HG02840 (cell line): ENCODE results near the gene CRYBG3.
"Not testable (repeated sequence)": the region's sequence is repeated elsewhere in the genome, so short reads cannot be mapped to it uniquely, and the experiment has no call there.

Source experiments
- ATAC-seq: cut with Tn5 transposase; IDR thresholded peaks from one replicate; pipeline ENCODE4 v1.9.1; 2021; ENCODE audit warnings: mild to moderate bottlenecking, moderate library complexity, moderate number of reproducible peaks; ENCODE audit not compliant: unreplicated experiment, low FRiP score

Gene CRYBG3

DNA sequence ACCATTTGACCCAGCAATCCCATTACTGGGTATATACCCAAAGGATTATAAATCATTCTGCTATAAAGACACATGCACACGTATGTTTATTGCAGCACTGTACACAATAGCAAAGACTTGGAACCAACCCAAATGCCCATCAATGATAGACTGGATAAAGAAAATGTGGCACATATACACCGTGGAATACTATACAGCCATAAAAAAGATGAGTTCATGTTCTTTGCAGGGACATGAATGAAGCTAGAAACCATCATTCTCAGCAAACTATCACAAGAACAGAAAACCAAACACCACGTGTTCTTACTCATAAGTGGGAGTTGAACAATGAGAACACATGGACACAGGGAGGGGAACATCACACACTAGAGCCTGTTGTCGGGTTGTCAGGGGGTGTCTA is 11.4 kb downstream of the CRYBG3 start:
- not testable (repeated sequence) for ATAC-seq

- ATAC-seq, result no peak
Measured at GRCh38 chr3:97835761-97836160, 13.9 kb downstream of the CRYBG3 start.

GRCh38 chr3:97838393-97838792 is 16.6 kb downstream of the CRYBG3 start:
- ATAC-seq, result no peak

- ATAC-seq, result no peak
Measured at GRCh38 chr3:97839944-97840343, 18.1 kb downstream of the CRYBG3 start.

- no peak for ATAC-seq
Measured at GRCh38 chr3:97841304-97841703, 19.5 kb downstream of the CRYBG3 start.

DNA sequence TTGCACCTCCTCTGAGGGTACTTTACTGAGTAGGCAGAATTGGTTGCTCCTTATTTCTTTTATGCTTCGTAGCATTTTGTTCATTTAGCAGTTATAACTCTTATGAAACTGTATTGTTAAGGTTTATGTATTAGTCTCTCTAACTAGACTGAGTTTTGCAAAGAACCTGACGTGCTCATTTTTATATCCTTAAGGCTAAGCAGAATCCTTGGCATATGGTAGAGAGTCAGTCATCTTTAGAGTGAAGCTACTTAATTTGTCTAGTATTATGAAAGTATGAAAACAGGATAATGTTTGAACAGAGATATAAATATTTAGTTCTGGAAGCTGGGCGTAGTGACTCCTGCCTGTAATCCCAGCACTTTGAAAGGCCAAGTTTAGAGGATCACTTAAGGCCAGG is 20.1 kb downstream of the CRYBG3 start:
- ATAC-seq, result no peak

GRCh38 chr3:97848779-97849178 is 27.0 kb downstream of the CRYBG3 start:
- no peak for ATAC-seq

- ATAC-seq, result no peak
Measured at GRCh38 chr3:97857401-97857800, 35.6 kb downstream of the CRYBG3 start.

GRCh38 chr3:97860364-97860763 is 38.6 kb downstream of the CRYBG3 start:
- no peak for ATAC-seq

DNA sequence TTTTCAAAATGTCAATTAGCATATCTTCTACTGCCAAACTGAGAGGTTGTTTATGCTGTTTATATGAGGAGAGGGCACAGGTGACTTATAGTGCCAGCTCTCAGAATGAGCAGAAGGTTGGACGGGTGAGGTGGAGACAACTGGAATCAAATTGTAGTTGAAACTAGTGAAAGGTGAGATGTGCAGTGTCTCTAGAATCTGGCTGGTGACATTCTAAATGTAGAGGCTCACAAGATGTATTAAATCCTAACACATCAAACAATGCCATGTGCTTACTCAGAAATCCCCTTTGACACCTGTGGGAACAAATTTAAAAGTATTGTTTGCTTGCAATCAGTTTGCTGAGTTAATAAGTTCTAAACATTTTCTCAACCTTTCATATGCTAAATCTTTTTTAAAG is 40.8 kb downstream of the CRYBG3 start:
- no peak for ATAC-seq

DNA sequence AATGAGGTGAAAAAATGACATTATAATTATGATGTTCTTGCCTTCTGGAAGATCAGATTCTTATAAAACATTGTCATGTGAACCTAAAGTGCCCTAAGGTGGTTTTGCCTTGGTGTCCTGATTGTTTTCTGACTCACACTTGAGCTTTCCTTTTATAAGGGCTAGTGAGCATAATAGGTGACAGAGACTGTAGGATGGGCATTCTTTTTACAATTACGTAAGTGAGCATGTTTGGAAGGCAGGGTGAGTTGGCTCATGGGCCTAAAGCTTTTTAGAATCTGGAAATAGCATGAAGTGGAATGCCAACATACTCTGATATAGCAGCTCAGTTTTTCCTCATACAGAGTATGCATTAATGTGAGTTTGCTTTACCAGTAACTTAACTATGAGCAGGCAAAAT is 41.2 kb downstream of the CRYBG3 start:
- no peak for ATAC-seq

DNA sequence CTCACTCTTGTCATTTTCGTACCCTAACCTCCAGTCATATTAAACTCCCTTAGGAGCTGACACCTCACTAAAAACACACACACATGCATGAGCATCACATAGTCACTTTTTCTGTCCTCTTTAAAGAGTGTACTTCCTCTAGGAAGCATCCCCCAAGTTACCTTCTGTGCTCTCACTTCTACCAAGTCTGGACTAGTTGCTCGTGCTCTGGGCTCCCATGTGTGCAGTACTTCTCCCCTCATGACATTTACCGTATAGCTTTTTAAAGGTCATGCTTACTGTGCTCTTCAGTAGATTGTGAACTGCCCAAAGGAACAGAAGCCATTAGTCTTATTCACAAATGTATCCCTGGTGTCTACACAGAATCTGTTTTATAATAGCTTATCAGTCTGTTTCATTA is 42.0 kb downstream of the CRYBG3 start:
- ATAC-seq, result no peak

GRCh38 chr3:97871186-97871585 is 49.4 kb downstream of the CRYBG3 start:
- no peak for ATAC-seq

- no peak for ATAC-seq
Measured at GRCh38 chr3:97871801-97872524, 50.2 kb downstream of the CRYBG3 start.

- ATAC-seq, result no peak
Measured at GRCh38 chr3:97872525-97873042, 50.8 kb downstream of the CRYBG3 start.

DNA sequence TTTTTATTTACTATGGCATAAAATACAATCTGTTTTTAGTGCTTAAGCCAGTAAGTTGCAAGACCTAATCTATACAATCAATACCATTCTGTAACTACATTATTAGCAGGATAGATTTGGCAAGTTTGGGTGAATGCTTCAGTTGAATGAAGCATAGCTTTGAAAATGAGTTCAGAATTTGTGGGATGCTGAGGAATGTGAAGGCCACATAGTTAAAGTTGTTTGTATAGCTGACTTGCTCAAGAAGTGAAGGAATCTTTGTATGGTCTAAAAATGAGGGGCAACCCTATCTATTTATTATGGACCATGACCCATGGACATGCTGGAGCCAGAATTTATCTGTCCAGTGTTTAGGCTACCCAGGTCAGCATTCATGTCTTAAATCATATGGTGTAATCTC is 58.5 kb downstream of the CRYBG3 start:
- ATAC-seq, result no peak

DNA sequence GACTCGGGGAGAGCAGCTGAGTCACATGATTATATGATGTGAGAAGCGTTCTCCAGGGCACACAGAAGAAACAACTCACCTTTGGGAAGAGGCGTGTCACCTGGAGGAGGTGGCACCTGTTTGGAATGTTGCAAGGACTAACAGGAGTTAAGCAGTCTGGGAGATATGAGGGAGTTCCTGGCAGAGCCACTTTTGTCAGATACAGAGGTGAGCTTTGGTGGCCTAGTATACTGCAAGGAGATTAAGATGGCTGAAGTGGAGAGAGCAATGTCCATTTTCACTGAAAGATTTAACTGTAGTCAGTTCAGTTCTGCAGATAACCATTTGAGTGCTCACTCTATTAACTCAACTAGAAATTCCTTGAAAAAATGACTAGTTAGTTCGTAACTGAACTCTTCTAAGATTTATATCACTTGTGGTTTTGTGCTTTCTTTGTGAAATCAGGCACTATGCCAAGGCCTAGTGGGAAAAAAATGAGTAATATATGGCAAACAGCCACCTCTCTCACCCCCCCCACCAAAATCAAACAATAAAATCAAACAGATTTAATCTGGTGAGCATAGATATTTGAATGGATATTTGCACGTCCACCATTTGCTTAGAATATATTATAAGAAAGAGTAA is 61.3 kb downstream of the CRYBG3 start:
- no peak for ATAC-seq

DNA sequence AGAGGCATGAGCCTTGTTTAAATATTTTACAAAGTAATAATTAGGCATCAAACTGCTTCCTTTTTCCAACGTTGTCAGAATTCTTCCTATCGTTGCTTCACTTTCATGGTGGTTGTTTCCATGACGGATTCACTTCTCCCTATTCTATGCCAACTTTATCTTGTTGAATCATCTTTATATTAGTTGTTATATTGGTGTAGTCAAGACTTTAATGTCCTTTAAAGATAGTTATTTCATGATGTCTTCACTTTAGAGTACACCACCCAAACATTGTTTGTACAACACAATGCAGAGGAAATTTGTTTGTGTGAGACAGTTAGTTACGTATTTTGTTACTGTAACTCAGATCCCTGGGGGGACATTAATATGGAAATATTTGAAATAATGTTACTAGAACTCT is 61.9 kb downstream of the CRYBG3 start:
- ATAC-seq, result no peak

GRCh38 chr3:97884586-97885123 is 62.8 kb downstream of the CRYBG3 start:
- ATAC-seq, result no peak

DNA sequence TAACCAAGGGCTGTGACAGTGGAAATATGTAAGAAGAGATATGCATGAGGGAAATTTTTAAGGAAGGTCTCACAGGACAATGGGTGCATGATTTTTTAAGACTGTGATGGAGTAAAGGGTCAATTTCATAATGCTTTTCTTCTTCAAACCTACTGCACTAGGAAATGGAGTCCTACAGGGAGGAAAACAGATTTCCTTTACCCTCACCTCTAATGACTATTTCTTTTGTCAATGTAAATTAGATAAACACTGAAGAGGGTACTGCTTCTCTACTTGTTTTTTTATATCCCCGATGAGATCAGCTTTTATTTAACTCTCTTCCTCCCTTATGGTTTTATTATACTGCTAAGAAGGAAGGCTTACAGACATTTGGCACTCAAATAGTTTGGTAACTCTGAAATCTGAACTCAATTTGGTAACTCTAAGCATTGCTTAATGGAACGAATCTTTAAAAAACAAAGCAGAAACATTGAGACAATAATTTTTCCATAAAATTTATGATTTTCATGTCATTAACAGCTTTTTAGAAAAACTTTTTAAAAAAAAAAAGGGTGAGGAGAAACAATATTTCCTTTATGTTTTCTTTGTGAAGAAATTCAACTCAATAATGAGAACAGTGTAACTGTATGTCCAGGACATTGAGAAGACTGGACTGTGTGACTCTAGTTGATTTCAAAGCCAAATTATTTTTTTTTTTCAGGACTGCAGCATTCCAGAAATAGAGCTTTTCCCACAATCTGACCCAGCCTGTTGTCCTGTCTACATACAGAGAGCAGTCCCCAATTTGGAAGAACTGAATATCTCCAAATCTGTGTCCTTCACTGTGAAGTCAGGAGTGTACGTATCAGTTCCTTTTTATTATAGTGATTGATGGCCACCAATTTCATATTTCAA is 64.4 kb downstream of the CRYBG3 start:
- ATAC-seq, result no peak

- ATAC-seq, result no peak
Measured at GRCh38 chr3:97889814-97890213, 68.0 kb downstream of the CRYBG3 start.
